ENCODE measurements around the gene ZNF564. TPM values are rescaled to one million over a fixed set of nuclear protein-coding genes. Genes with fewer than 3 reads are reported as not detected.
"Not testable (repeated sequence)": the region's sequence is repeated elsewhere in the genome, so short reads cannot be mapped to it uniquely, and the experiment has no call there.

The ZNF564 gene
- total and polyA plus RNA-seq, 2 of the 8 experiments (the other 6 are each of a cell fraction or from before 2014, with no cell fraction given), result 0.89 to 10.4 TPM

DNA sequence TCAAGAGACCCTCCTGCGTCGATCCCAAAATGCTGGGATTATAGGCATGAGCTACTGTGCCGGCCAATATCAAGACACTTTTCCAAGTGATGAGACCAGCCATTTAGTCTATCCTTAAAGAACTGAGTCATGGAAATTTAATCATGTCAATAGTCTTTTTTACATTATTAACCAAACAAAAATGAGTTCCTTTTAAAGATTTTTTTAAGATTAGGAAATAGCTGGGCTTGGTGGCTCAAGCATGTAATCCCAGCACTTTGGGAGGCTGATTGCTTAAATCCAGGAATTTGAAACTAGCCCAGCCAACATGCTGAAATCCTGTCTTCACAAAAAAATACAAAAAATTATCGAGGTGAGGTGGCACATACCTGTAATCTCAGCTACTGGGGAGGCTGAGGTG is 16.7 kb upstream of the ZNF564 start (continued):
- TF ChIP-seq SUZ12 (IDR thresholded peaks at IDR 0.05; ENCODE audit: low read length), result no peak

- H2AK5ac ChIP-seq (ENCODE audit: low read depth, low read length); H3K36me3 ChIP-seq (ENCODE audit: control insufficient read depth in 2 of 4, insufficient read depth in 4 of 4, low read length in 3 of 4); H2BK120ac ChIP-seq (replicated peaks; ENCODE audit: low read depth, low read length); H2BK20ac ChIP-seq (ENCODE audit: low read length); H3K23ac ChIP-seq (ENCODE audit: insufficient read length); H3K14ac ChIP-seq (ENCODE audit: insufficient read length); H3K27me3 ChIP-seq (replicated peaks in 1 of 4; ENCODE audit: control insufficient read depth in 3 of 4, extremely low read depth in 1 of 4, insufficient read depth in 3 of 4, low read length in 3 of 4); H3K23me2 ChIP-seq (ENCODE audit: low read depth, low read length); H3K56ac ChIP-seq (replicated peaks; ENCODE audit: insufficient read length, low read depth, low read length); H3K9ac ChIP-seq (replicated peaks in 1 of 4; ENCODE audit: extremely low read depth in 1 of 4, low read depth in 3 of 4, low read length in 3 of 4); H3K18ac ChIP-seq (ENCODE audit: extremely low read depth, low read length); H2AFZ ChIP-seq (ENCODE audit: low read length); H3K79me1 ChIP-seq (ENCODE audit: low read depth, low read length); DNase-seq (ENCODE audit: low read depth in 1 of 2, low spot score in 2 of 2); H3K27ac ChIP-seq (ENCODE audit: low read depth, low read length); H3K4me2 ChIP-seq (ENCODE audit: insufficient read depth in 1 of 2, low read depth in 2 of 2, low read length in 2 of 2); H3K4me1 ChIP-seq (replicated peaks in 1 of 4; ENCODE audit: control insufficient read depth in 3 of 4, insufficient read depth in 4 of 4, low read length in 3 of 4); H4K5ac ChIP-seq (ENCODE audit: insufficient read length, low read depth, low read length); H3K4me3 ChIP-seq (ENCODE audit: extremely low read depth in 1 of 4, insufficient read depth in 2 of 4, low read depth in 3 of 4, low read length in 4 of 4); H3K9me3 ChIP-seq (ENCODE audit: insufficient read depth in 2 of 2, low read depth in 1 of 2, low read length in 1 of 2); H4K91ac ChIP-seq (replicated peaks; ENCODE audit: insufficient read length, low read length); H3K79me2 ChIP-seq (ENCODE audit: control insufficient read depth in 1 of 2, insufficient read depth in 2 of 2, low read length in 2 of 2); H2BK15ac ChIP-seq (ENCODE audit: low read length); FAIRE-seq; H2BK5ac ChIP-seq (ENCODE audit: low read depth, low read length); H3K4ac ChIP-seq (replicated peaks; ENCODE audit: insufficient read length, low read depth, low read length); H4K8ac ChIP-seq (ENCODE audit: extremely low read depth, insufficient read depth, low read length); H2BK12ac ChIP-seq (ENCODE audit: low read depth, low read length); H4K20me1 ChIP-seq (replicated peaks in 1 of 2; ENCODE audit: control insufficient read depth in 1 of 2, insufficient read depth in 2 of 2, low read length in 2 of 2): not testable (repeated sequence)
- CTCF ChIA-PET (ENCODE audit: partially characterized antibody), result interaction anchor here (0.6 to 0.9 kb wide), 2 partner anchors 106 to 107 kb away, joined by 3 read pairs; no protein-coding TSS in a partner anchor
- POLR2A ChIA-PET (ENCODE audit: partially characterized antibody), result interaction anchor here (1.4 kb wide), 1 partner anchor 115 kb away, joined by 4 read pairs; no protein-coding TSS in a partner anchor
- WGBS, 2 experiments (ENCODE audit: extremely low coverage in 1 of 2, insufficient coverage in 1 of 2, insufficient read length in 1 of 2, insufficient replicate concordance in 2 of 2, low coverage in 1 of 2, low lambda C conversion rate in 2 of 2, missing lambda C conversion rate in 1 of 2), result 92% methylated on average over 4 of the region's 5 CpGs; no CpG with 5 or more reads in 1 of the 2 experiments
Observed at GRCh38 chr19:12566380-12566779, 15.1 kb upstream of the ZNF564 start.
